Stimulated activated effector memory CD8-positive, alpha-beta T cell treated with anti-CD3 and anti-CD28 coated beads, Interleukin-12 subunit alpha, Interleukin-12 subunit beta, amount 100 ng/mL, for 72 hours (primary cell): Measurements from ENCODE around the gene NDST1.

Experiments
- ATAC-seq: fragments of 150-1000 bp; cut with Tn5 transposase; 2 replicates; pipeline ENCODE4 v1.10.0; 2021
- DNase-seq, 2 donors: peaks; one replicate each; pipeline ENCODE4 v3.0.0; 2021 to 2022; ENCODE audit warnings: low spot score in 2 of 2
- H3K27ac Mint-ChIP-seq: one replicate; pipeline ENCODE4 v1.8.0; 2022; ENCODE audit warnings: mild to moderate bottlenecking, mixed read lengths
- H3K36me3 Mint-ChIP-seq: one replicate; pipeline ENCODE4 v1.8.0; 2022; ENCODE audit warnings: mild to moderate bottlenecking, mixed read lengths
- H3K4me1 Mint-ChIP-seq: one replicate; pipeline ENCODE4 v1.8.0; 2022; ENCODE audit warnings: mixed read lengths
- H3K4me3 Mint-ChIP-seq: one replicate; pipeline ENCODE4 v1.8.0; 2022; ENCODE audit warnings: mild to moderate bottlenecking, mixed read lengths
- H3K9me3 Mint-ChIP-seq: one replicate; pipeline ENCODE4 v1.8.0; 2022; ENCODE audit warnings: mixed read lengths

Gene NDST1

GRCh38 chr5:150485693-150486401 is 22.1 kb upstream of the NDST1 start:
- DNase-seq (peak in 1 of 2 donors; percentile 60), ATAC-seq (peak; percentile 46)
- H3K9me3 Mint-ChIP-seq = no peaks in the 10 kb centered on the region
- H3K4me3 Mint-ChIP-seq = peak overlapping the region; percentile 63
- peaks cover 5% of the 10 kb centered on the region for H3K4me1 Mint-ChIP-seq
- no peak overlapping the region for H3K27ac Mint-ChIP-seq
- no peaks in the 10 kb centered on the region for H3K36me3 Mint-ChIP-seq

GRCh38 chr5:150486402-150487198 is 21.3 kb upstream of the NDST1 start:
- DNase-seq = peak; percentile 44 to 75
- Mint-ChIP-seq H3K4me1 (peaks cover 5% of the 10 kb centered on the region), H3K36me3 (no peaks in the 10 kb centered on the region), H3K4me3 (peak overlapping the region; percentile 47), H3K9me3 (no peaks in the 10 kb centered on the region), H3K27ac (no peak overlapping the region)
- ATAC-seq = peak; percentile 62

GRCh38 chr5:150487199-150488061 is 20.5 kb upstream of the NDST1 start:
- peaks cover 5% of the 10 kb centered on the region for H3K4me1 Mint-ChIP-seq
- no peak for ATAC-seq
- H3K9me3 Mint-ChIP-seq = no peaks in the 10 kb centered on the region
- DNase-seq = no peak
- H3K4me3 Mint-ChIP-seq = peak overlapping the region; percentile 47
- H3K27ac Mint-ChIP-seq = no peak overlapping the region
- H3K36me3 Mint-ChIP-seq = no peaks in the 10 kb centered on the region

- no peaks in the 10 kb centered on the region for H3K9me3 Mint-ChIP-seq
- no peak for ATAC-seq
- H3K4me1 Mint-ChIP-seq = peaks cover 5% of the 10 kb centered on the region
- DNase-seq = no peak
- peak overlapping the region; percentile 45 for H3K27ac Mint-ChIP-seq
- H3K36me3 Mint-ChIP-seq = no peaks in the 10 kb centered on the region
- H3K4me3 Mint-ChIP-seq = no peak overlapping the region
These were observed 19.2 kb upstream of the NDST1 start for GRCh38 chr5:150488519-150489359.

GRCh38 chr5:150489360-150490295 is 18.3 kb upstream of the NDST1 start:
- Mint-ChIP-seq H3K4me1 (peaks cover 5% of the 10 kb centered on the region), H3K27ac (no peak overlapping the region)
- ATAC-seq = no peak

GRCh38 chr5:150490296-150490669 is 17.6 kb upstream of the NDST1 start:
- Mint-ChIP-seq H3K4me3 (no peak overlapping the region), H3K9me3 (no peaks in the 10 kb centered on the region), H3K36me3 (no peaks in the 10 kb centered on the region), H3K27ac (no peak overlapping the region), H3K4me1 (peaks cover 5% of the 10 kb centered on the region)
- DNase-seq (no peak), ATAC-seq (no peak)

More at GRCh38 chr5:150489360-150490295, 18.3 kb upstream of the NDST1 start:
- Mint-ChIP-seq H3K4me3 (no peak overlapping the region), H3K36me3 (no peaks in the 10 kb centered on the region), H3K9me3 (no peaks in the 10 kb centered on the region)
- no peak for DNase-seq

GRCh38 chr5:150490754-150491153 is 17.2 kb upstream of the NDST1 start:
- Mint-ChIP-seq H3K27ac (no peak overlapping the region), H3K4me1 (peaks cover 5% of the 10 kb centered on the region), H3K36me3 (no peaks in the 10 kb centered on the region), H3K4me3 (no peak overlapping the region), H3K9me3 (no peaks in the 10 kb centered on the region)
- ATAC-seq = no peak
- DNase-seq = no peak

GRCh38 chr5:150491876-150492275 is 16.1 kb upstream of the NDST1 start:
- Mint-ChIP-seq H3K9me3 (no peaks in the 10 kb centered on the region), H3K27ac (no peak overlapping the region)

GRCh38 chr5:150492621-150493020 is 15.3 kb upstream of the NDST1 start:
- ATAC-seq = no peak
- no peak for DNase-seq
- Mint-ChIP-seq H3K36me3 (no peaks in the 10 kb centered on the region), H3K4me1 (peaks cover 2% of the 10 kb centered on the region), H3K27ac (no peak overlapping the region), H3K9me3 (no peaks in the 10 kb centered on the region), H3K4me3 (no peak overlapping the region)

More at GRCh38 chr5:150491876-150492275, 16.1 kb upstream of the NDST1 start:
- Mint-ChIP-seq H3K36me3 (no peaks in the 10 kb centered on the region), H3K4me3 (no peak overlapping the region), H3K4me1 (peaks cover 5% of the 10 kb centered on the region)
- DNase-seq = no peak
- no peak for ATAC-seq

- no peak overlapping the region for H3K27ac Mint-ChIP-seq
- ATAC-seq (no peak), DNase-seq (no peak)
- H3K9me3 Mint-ChIP-seq = no peaks in the 10 kb centered on the region
- H3K36me3 Mint-ChIP-seq = no peaks in the 10 kb centered on the region
- no peak overlapping the region for H3K4me3 Mint-ChIP-seq
- H3K4me1 Mint-ChIP-seq = no peaks in the 10 kb centered on the region
These were observed 11.8 kb upstream of the NDST1 start for GRCh38 chr5:150496098-150496497.

GRCh38 chr5:150496534-150496933 is 11.4 kb upstream of the NDST1 start:
- ATAC-seq = no peak
- no peak for DNase-seq
- Mint-ChIP-seq H3K4me1 (no peaks in the 10 kb centered on the region), H3K9me3 (no peaks in the 10 kb centered on the region), H3K27ac (no peak overlapping the region), H3K36me3 (no peaks in the 10 kb centered on the region), H3K4me3 (no peak overlapping the region)

- no peak for ATAC-seq
- H3K4me1 Mint-ChIP-seq = no peaks in the 10 kb centered on the region
- no peaks in the 10 kb centered on the region for H3K36me3 Mint-ChIP-seq
- no peak overlapping the region for H3K4me3 Mint-ChIP-seq
- DNase-seq = no peak
- no peaks in the 10 kb centered on the region for H3K9me3 Mint-ChIP-seq
- no peak overlapping the region for H3K27ac Mint-ChIP-seq
These were observed 10.5 kb upstream of the NDST1 start for GRCh38 chr5:150497274-150497988.

GRCh38 chr5:150497989-150498317 is 10.0 kb upstream of the NDST1 start:
- Mint-ChIP-seq H3K36me3 (no peaks in the 10 kb centered on the region), H3K4me3 (no peak overlapping the region), H3K4me1 (no peaks in the 10 kb centered on the region), H3K27ac (no peak overlapping the region), H3K9me3 (no peaks in the 10 kb centered on the region)
- no peak for ATAC-seq
- no peak for DNase-seq
